SK-N-SH (cell line): ENCODE data around the gene DHPS.

Source experiments
- POLR2AphosphoS5 ChIP-seq: IDR thresholded peaks from 2 replicates; pipeline ENCODE4 v1.6.1; 2012; ENCODE audit warnings: low read depth, low read length
- RAD21 ChIP-seq: IDR thresholded peaks from 2 replicates; pipeline ENCODE4 v1.6.1; 2012; ENCODE audit warnings: mild to moderate bottlenecking, low read length
- SMC3 ChIP-seq: IDR thresholded peaks from 2 replicates; pipeline ENCODE4 v1.6.1; 2012; ENCODE audit warnings: low read depth, low read length, improper control_type of control experiment
- TCF12 ChIP-seq: IDR thresholded peaks from 2 replicates; pipeline ENCODE4 v1.4.0; 2012
- TF ChIP-seq, protein P1 (sequence below): fragments of 200-600 bp; sonication (generic); IDR thresholded peaks from 2 replicates; pipeline ENCODE4 v1.6.1; 2017; ENCODE audit warnings: antibody characterized with exemption, mild to moderate bottlenecking, moderate library complexity
- TF ChIP-seq, protein P2 (sequence below): IDR thresholded peaks from 2 replicates; pipeline ENCODE4 v1.4.0; 2012; ENCODE audit warnings: low read depth, borderline replicate concordance

DNA sequence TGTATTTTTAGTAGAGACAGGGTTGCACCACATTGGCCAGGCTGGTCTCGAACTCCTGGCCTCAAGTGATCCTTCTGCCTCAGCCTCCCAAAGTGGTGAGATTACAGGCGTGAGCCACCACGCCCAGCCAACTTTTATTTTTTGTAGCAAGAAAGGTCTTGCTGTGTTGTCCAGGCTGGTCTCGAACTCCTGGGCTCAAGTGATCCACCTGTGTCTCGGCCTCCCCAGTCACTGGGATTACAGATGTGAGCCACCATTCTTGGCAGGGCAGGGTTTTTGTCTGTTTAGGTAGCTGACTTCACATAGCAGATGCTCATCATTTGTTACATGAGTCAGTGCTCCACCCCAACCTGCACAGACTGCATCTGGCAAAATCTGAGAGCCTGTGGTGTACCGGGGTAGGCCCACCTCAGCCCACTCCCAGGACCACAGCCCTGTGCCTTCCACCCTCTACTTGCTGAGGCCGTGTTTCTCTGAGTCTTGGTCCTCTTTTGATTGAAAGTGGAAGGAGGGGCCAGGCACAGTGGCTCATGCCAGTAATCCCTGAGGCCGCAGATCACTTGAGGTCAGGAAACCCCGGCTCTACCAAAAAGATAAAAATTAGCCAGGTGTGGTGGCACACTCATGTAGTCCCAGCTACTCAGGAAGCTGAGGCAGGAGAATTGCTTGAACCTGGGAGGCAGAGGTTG lies 46.2 kb upstream of the DHPS start:
- TF ChIP-seq, protein P1, sequence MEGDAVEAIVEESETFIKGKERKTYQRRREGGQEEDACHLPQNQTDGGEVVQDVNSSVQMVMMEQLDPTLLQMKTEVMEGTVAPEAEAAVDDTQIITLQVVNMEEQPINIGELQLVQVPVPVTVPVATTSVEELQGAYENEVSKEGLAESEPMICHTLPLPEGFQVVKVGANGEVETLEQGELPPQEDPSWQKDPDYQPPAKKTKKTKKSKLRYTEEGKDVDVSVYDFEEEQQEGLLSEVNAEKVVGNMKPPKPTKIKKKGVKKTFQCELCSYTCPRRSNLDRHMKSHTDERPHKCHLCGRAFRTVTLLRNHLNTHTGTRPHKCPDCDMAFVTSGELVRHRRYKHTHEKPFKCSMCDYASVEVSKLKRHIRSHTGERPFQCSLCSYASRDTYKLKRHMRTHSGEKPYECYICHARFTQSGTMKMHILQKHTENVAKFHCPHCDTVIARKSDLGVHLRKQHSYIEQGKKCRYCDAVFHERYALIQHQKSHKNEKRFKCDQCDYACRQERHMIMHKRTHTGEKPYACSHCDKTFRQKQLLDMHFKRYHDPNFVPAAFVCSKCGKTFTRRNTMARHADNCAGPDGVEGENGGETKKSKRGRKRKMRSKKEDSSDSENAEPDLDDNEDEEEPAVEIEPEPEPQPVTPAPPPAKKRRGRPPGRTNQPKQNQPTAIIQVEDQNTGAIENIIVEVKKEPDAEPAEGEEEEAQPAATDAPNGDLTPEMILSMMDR, result no peak
- TF ChIP-seq SMC3, result no peak
- TF ChIP-seq POLR2AphosphoS5, result no peak
- TF ChIP-seq, protein P2, sequence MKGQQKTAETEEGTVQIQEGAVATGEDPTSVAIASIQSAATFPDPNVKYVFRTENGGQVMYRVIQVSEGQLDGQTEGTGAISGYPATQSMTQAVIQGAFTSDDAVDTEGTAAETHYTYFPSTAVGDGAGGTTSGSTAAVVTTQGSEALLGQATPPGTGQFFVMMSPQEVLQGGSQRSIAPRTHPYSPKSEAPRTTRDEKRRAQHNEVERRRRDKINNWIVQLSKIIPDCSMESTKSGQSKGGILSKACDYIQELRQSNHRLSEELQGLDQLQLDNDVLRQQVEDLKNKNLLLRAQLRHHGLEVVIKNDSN, result no peak
- TF ChIP-seq RAD21, result no peak
- TF ChIP-seq TCF12, result no peak
